DND-41 (cell line): Measurements from ENCODE around the gene SPATS2L.

Experiments
- EZH2 ChIP-seq: IDR thresholded peaks from 3 replicates; pipeline ENCODE4 v1.6.1; 2012; ENCODE audit warnings: borderline replicate concordance, low read depth, mild to moderate bottlenecking, moderate library complexity, low read length, inconsistent platforms; ENCODE audit not compliant: severe bottlenecking
- TF ChIP-seq, protein P1 (sequence below): IDR thresholded peaks from 2 replicates; pipeline ENCODE4 v1.5.1; 2012; ENCODE audit warnings: borderline replicate concordance, low read length, moderate library complexity, mild to moderate bottlenecking; ENCODE audit not compliant: poor library complexity, severe bottlenecking; ENCODE audit errors: extremely low read depth

GRCh38 chr2:200262047-200262446 is 44.4 kb upstream of the SPATS2L start:
- TF ChIP-seq, protein P1, sequence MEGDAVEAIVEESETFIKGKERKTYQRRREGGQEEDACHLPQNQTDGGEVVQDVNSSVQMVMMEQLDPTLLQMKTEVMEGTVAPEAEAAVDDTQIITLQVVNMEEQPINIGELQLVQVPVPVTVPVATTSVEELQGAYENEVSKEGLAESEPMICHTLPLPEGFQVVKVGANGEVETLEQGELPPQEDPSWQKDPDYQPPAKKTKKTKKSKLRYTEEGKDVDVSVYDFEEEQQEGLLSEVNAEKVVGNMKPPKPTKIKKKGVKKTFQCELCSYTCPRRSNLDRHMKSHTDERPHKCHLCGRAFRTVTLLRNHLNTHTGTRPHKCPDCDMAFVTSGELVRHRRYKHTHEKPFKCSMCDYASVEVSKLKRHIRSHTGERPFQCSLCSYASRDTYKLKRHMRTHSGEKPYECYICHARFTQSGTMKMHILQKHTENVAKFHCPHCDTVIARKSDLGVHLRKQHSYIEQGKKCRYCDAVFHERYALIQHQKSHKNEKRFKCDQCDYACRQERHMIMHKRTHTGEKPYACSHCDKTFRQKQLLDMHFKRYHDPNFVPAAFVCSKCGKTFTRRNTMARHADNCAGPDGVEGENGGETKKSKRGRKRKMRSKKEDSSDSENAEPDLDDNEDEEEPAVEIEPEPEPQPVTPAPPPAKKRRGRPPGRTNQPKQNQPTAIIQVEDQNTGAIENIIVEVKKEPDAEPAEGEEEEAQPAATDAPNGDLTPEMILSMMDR, result no peak
- TF ChIP-seq EZH2, result no peak
